Motor neuron (in vitro differentiated cells): Measurements from ENCODE around the gene RUBCNL. TPM values are rescaled to one million over a fixed set of nuclear protein-coding genes. Genes with fewer than 3 reads are reported as not detected.
A peak's percentile ranks its signal among the peaks of the same experiment; 100 is the strongest.

Experiments
- ATAC-seq, 8 experiments: fragments of 200-7000 bp; cut with Tn5 transposase; replicated peaks in 6 of 8; 2 replicates each; pipeline ENCODE4 v1.8.0; 2021; ENCODE audit warnings: mild to moderate bottlenecking in 8 of 8, moderate library complexity in 8 of 8
- H3K27ac ChIP-seq, 2 donors: fragments of 250-450 bp; sonication (Bioruptor Pico); 2 replicates each; pipeline ENCODE4 v1.9.0; 2021; ENCODE audit warnings: antibody characterized with exemption in 2 of 2, mild to moderate bottlenecking in 2 of 2, moderate library complexity in 1 of 2
- H3K4me1 ChIP-seq, 2 donors: fragments of 250-450 bp; sonication (Bioruptor Pico); replicated peaks in 1 of 2; 2 replicates each; pipeline ENCODE4 v1.6.1; 2021; ENCODE audit warnings: antibody characterized with exemption in 2 of 2, mild to moderate bottlenecking in 2 of 2, moderate library complexity in 1 of 2
- H3K4me3 ChIP-seq, 5 donors: fragments of 250-450 bp; sonication (Bioruptor Pico); 2 replicates each; pipeline ENCODE4 v1.9.0; 2021; ENCODE audit warnings: antibody characterized with exemption in 5 of 5, mild to moderate bottlenecking in 5 of 5, moderate library complexity in 4 of 5
- WGBS, 10 experiments: fragments of 450-650 bp; shearing (Covaris generic); methylation state at CpG; one replicate each; pipeline ENCODE4 v1.0.0; 2022; 5-methylcytosine and 5-hydroxymethylcytosine counted together
- in situ Hi-C, 9 experiments: fragments of 400-800 bp; cut with MboI; loops; one replicate each; pipeline ENCODE4 v1.15.0; 2021; ENCODE audit warnings: low sequenced_read_pairs in 9 of 9, low pct_unique_long_range_greater_than_20kb in 2 of 9; ENCODE audit not compliant: unreplicated experiment in 9 of 9
- total RNA-seq, 8 experiments: library from RNA; unstranded; fragments of 300-600 nt; gene quantifications; 2 replicates each; pipeline versions ENCODE4 v1.2.3 to v1.2.4, GENCODE V29; 2022

The RUBCNL gene
- total RNA-seq, 8 experiments from 2014 or later = 1.1 to 20.2 (median 5.3) TPM

- no peak overlapping the region for H3K4me3 ChIP-seq
- H3K4me1 ChIP-seq = no peaks in the 10 kb centered on the region
- 17 to 89% (median 68%) methylated on average over 1 of the region's 1 CpG; no CpG with 5 or more reads in 2 of the 10 experiments for WGBS, 10 experiments
- in situ Hi-C loops = no loop called here
- ATAC-seq = peak in 2 of 8 experiments; percentile 47 to 95
- no peak overlapping the region for H3K27ac ChIP-seq
Observed at GRCh38 chr13:46327246-46327645, 59.8 kb downstream of the RUBCNL start.

DNA sequence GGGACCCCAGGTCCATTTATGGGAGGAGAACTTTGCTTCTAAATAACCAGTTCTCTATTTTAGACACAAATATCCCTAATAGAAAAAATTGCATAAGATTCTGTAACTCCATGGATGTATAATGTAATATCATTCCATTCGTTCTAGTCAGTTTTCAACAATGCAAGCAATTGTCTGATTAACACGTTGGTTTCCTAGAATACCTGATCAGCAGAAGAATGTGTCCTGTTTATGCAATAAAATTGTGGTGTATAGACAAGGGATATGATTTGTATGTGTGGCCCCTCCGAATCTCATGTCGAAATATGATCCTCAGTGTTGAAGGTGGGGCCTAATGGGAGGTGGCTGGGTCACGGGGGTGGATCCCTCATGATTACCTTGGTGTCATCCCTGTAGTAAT lies 62.1 kb downstream of the RUBCNL start:
- H3K4me3 ChIP-seq = no peak overlapping the region
- H3K4me1 ChIP-seq = no peaks in the 10 kb centered on the region
- in situ Hi-C loops = loop anchor here in 1 of 9 experiments (25.0 kb wide), 1 partner anchor 163 kb away; no protein-coding TSS in a partner anchor
- H3K27ac ChIP-seq = no peak overlapping the region
- ATAC-seq = no peak
- 31 to 93% (median 60%) methylated on average over 1 to 5 of the region's 5 CpGs; no CpG with 5 or more reads in 1 of the 10 experiments for WGBS, 10 experiments

DNA sequence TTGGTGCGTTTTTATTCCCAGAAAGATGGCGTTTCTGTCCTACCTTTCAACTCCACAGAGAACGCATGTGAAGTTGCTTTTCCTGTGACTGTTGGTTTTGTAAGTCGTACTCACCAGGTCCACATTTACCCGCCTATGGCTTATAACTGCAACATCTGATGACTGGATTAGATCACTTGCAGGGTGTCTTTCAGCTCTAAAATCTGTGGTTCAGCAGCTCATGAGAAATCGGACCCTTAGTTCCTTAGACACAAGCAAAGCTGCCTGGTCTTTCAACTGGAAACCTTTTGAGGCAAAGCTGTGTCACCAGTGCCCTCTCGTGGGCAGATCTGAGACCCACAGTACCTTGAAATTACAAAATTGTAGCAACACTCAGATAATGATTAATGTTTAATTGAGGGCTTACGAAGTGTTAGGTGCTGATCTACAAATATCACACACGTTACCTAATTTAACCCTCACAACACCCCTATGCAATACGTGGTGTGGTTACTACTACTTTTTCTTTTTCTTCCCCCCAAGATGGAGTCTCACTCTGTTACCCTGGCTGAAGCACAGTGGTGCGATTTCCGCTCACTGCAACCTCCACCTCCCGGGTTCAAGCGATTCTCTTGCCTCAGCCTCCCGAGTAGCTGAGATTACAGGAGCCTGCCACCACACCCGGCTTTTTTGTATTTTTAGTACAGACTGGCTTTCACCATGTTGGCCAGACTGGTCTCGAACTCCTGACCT lies 65.4 kb downstream of the RUBCNL start:
- peak; percentile 46 to 82 (median 70) for ATAC-seq
- in situ Hi-C loops = loop anchor here in 1 of 9 experiments (25.0 kb wide), 1 partner anchor 159 kb away; no protein-coding TSS in a partner anchor
- H3K4me3 ChIP-seq = no peak overlapping the region
- no peak overlapping the region for H3K27ac ChIP-seq
- WGBS, 10 experiments = 26 to 100% (median 60%) methylated on average over 2 to 13 of the region's 17 CpGs; no CpG with 5 or more reads in 1 of the 10 experiments
- no peaks in the 10 kb centered on the region for H3K4me1 ChIP-seq

DNA sequence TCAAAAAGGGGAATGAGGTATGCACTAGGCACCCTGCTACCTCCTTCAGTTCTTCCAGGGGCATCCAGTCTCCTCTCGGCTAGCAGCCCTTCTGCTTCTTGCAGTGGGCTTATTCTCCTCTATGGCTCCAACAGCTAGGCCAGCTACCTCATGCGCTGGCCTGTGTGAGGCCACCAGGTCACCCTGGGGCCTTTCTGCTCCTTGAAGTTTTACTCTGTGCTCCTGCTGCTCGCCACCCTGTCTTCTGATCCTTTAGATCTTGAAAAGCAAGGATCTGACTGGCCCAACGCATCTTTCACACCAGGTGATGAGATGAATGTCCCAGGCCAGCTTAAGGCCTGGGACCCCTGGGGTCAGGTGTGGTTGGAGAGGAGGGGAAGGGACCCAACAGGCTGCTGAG lies 66.2 kb downstream of the RUBCNL start:
- 80 to 93% (median 93%) methylated on average over 1 to 3 of the region's 4 CpGs; no CpG with 5 or more reads in 7 of the 10 experiments for WGBS, 10 experiments
- in situ Hi-C loops = loop anchor here in 1 of 9 experiments (25.0 kb wide), 1 partner anchor 159 kb away; no protein-coding TSS in a partner anchor
- Histone ChIP-seq H3K4me3 (no peak overlapping the region), H3K4me1 (no peaks in the 10 kb centered on the region), H3K27ac (no peak overlapping the region)
- ATAC-seq = no peak

- Histone ChIP-seq H3K27ac (no peak overlapping the region), H3K4me3 (no peak overlapping the region), H3K4me1 (no peaks in the 10 kb centered on the region)
- no peak for ATAC-seq
- in situ Hi-C loops = loop anchor here in 1 of 9 experiments (25.0 kb wide), 1 partner anchor 158 kb away; no protein-coding TSS in a partner anchor
- 45 to 100% (median 82%) methylated on average over 1 to 3 of the region's 3 CpGs; no CpG with 5 or more reads in 2 of the 10 experiments for WGBS, 10 experiments
Observed at GRCh38 chr13:46320406-46320805, 66.6 kb downstream of the RUBCNL start.

DNA sequence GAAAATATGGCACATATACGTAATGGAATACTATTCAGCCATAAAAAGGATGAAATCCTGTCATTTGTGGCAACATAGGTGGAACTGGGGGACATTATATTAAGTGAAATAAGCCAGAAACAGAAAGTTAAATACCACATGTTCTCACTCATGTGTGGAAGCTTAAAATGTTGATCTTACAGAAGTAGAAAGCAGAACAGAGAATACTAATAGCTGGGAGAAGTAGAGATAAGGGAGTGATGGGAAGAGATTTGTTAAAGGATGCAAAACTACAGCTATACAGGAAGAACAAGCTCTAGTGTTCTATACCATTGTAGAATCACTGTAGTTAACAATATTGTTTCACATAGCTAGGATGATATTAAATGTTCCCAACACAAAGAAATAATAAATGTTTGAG lies 68.1 kb downstream of the RUBCNL start:
- H3K4me1 ChIP-seq = no peaks in the 10 kb centered on the region
- ATAC-seq = no peak
- no peak overlapping the region for H3K27ac ChIP-seq
- in situ Hi-C loops = loop anchor here in 2 of 9 experiments (10.0 to 25.0 kb wide), 2 partner anchors 157 to 174 kb away; no protein-coding TSS in a partner anchor
- WGBS, 10 experiments = 36 to 100% (median 83%) methylated on average over 1 of the region's 1 CpG; no CpG with 5 or more reads in 3 of the 10 experiments
- no peak overlapping the region for H3K4me3 ChIP-seq

GRCh38 chr13:46317120-46317519 lies 69.9 kb downstream of the RUBCNL start:
- Histone ChIP-seq H3K27ac (no peak overlapping the region), H3K4me3 (no peak overlapping the region), H3K4me1 (no peaks in the 10 kb centered on the region)
- in situ Hi-C loops = loop anchor here in 2 of 9 experiments (10.0 to 25.0 kb wide), 2 partner anchors 155 to 172 kb away; no protein-coding TSS in a partner anchor
- no peak for ATAC-seq

- H3K4me3 ChIP-seq = no peak overlapping the region
- ATAC-seq = no peak
- in situ Hi-C loops = loop anchor here in 2 of 9 experiments (10.0 to 25.0 kb wide), 2 partner anchors 153 to 171 kb away; no protein-coding TSS in a partner anchor
- H3K4me1 ChIP-seq = no peaks in the 10 kb centered on the region
- WGBS, 10 experiments = 50 to 100% (median 88%) methylated on average over 1 to 6 of the region's 6 CpGs
- no peak overlapping the region for H3K27ac ChIP-seq
Observed at GRCh38 chr13:46315491-46316075, 71.5 kb downstream of the RUBCNL start.

- Histone ChIP-seq H3K4me1 (no peaks in the 10 kb centered on the region), H3K27ac (no peak overlapping the region), H3K4me3 (no peak overlapping the region)
- no peak for ATAC-seq
- in situ Hi-C loops = loop anchor here in 2 of 9 experiments (10.0 to 25.0 kb wide), 2 partner anchors 153 to 170 kb away; no protein-coding TSS in a partner anchor
Observed at GRCh38 chr13:46315036-46315435, 72.0 kb downstream of the RUBCNL start.

- 92 to 100% (median 100%) methylated on average over 1 of the region's 1 CpG; no CpG with 5 or more reads in 2 of the 10 experiments for WGBS, 10 experiments
- H3K4me3 ChIP-seq = no peak overlapping the region
- in situ Hi-C loops = loop anchor here in 2 of 9 experiments (10.0 to 25.0 kb wide), 2 partner anchors 152 to 170 kb away; no protein-coding TSS in a partner anchor
- no peak for ATAC-seq
- H3K27ac ChIP-seq = no peak overlapping the region
- H3K4me1 ChIP-seq = no peaks in the 10 kb centered on the region
Observed at GRCh38 chr13:46314587-46314986, 72.5 kb downstream of the RUBCNL start.

DNA sequence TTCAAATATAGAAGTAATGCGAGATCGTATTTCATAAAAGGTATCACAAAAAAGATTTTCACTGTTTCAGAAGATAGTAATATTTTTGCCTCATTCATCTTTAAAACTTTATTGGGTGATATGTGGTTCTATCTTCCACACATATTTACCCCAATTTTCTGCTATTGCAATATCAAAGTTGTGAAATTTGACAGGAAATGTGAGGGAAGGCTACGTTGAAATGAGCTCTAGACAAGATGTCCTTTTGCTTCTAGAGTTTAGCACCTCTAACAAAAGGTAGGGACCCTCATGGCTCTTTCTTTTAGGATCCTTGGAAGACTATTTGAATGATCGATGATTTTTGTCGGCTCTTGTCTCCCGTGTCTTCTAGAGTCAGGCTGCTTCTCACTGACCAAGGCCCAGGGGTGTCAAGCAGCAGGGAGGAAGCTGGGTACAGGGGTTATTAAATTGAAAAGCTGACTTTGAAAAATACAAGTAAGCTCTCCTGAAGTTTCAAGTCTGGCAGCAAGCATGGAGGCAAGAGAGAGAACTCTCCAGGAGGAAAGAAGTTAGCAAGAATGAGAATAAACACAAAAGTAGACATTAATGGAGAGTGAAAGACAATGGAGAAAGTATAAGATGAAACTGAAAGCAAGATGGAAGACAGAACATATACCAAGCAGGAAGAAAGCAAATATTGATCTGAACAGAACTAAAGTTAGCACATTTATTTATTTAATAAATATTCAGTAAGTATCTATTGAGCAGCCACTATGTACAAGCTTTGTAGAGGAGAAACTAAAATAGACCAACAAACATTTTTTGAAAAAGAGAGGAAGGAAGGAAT lies 73.4 kb downstream of the RUBCNL start:
- WGBS, 10 experiments = 65 to 100% (median 89%) methylated on average over 2 to 6 of the region's 6 CpGs
- Histone ChIP-seq H3K4me3 (no peak overlapping the region), H3K4me1 (no peaks in the 10 kb centered on the region), H3K27ac (no peak overlapping the region)
- in situ Hi-C loops = loop anchor here in 2 of 9 experiments (10.0 to 25.0 kb wide), 2 partner anchors 151 to 169 kb away; no protein-coding TSS in a partner anchor
- no peak for ATAC-seq

DNA sequence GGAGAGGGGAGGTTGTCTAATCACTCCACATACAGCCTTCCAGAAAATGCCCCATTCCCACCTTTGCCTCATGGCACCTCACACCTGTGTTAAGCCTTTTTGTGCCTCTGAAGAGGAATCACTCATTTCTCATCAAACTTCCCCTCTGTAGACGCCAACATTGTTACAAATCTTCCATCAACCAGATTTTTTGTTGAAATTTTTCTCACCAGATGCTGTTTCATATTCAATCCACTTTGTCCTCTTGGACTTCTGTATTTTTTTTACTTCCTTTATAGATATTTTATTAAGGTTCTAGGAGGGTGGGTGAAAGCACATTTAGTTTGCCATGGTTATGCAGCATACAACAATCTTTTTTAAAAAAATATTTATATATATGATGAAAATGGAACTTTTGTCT lies 74.0 kb downstream of the RUBCNL start:
- in situ Hi-C loops = loop anchor here in 2 of 9 experiments (10.0 to 25.0 kb wide), 2 partner anchors 151 to 168 kb away; no protein-coding TSS in a partner anchor
- Histone ChIP-seq H3K27ac (no peak overlapping the region), H3K4me3 (no peak overlapping the region), H3K4me1 (no peaks in the 10 kb centered on the region)
- no peak for ATAC-seq
- 17 to 100% (median 69%) methylated on average over 1 of the region's 1 CpG; no CpG with 5 or more reads in 2 of the 10 experiments for WGBS, 10 experiments
